ENCODE data around the gene GRID1.

Gene GRID1

DNA sequence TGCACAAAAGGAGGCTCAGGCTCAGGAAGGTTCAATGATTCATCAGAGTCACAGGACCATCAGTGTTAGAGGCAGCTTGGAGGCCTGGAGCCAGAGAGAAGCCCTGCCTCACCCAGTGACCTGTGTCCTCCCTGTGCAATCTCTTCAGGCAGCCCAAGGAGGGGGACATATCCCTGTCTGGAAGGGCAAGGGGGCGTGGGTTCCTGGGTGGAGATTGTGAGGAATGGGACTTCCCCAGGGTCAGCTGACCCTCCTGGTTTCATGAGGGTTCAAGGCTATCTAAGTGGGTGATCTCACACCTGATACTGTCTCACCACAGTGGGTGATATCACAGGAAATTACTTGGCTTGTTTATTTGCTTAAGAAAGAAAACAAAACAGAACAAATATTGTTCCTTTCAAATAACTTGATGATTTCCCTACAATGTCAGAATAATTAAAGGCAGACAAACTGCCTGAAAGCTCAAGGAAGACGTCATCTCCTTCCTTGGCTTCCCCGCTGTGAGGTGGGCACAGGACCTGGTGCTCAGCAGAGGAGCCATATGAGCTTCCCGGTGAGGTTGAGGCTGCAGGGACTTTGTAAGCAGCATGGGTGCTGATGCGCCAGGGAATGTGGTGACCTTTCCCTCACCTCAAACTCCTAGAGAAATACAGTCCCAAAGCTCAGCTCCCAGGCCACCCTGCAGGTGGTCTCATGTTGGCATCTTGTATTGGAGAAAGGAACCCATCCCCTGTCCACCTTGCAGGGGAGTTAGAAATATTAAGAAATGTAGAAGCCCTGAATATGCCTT lies 763.2 kb downstream of the GRID1 start:
- no peak for DNase-seq (ENCODE audit: low read depth, low spot score)

DNA sequence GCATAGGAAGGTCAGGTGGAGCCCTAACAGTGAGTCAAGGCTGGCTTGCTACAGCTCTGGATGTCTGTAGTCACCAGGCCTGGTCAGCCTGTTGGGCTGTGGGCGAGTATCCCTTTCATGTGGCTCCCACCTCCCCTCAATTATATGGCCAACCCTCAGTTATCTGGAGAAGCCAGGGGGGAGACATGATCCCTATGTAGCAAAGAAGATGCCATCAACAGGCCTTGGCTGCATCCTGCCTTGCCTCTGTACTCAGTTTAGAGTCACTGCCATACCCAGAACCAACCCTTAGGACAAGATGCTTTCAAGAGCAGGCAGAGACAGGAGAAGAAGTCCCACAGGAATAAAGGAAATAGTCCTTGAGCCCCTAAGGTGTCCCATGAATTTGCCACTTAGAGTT lies 763.9 kb downstream of the GRID1 start:
- no peak for DNase-seq (ENCODE audit: low read depth, low spot score)

DNA sequence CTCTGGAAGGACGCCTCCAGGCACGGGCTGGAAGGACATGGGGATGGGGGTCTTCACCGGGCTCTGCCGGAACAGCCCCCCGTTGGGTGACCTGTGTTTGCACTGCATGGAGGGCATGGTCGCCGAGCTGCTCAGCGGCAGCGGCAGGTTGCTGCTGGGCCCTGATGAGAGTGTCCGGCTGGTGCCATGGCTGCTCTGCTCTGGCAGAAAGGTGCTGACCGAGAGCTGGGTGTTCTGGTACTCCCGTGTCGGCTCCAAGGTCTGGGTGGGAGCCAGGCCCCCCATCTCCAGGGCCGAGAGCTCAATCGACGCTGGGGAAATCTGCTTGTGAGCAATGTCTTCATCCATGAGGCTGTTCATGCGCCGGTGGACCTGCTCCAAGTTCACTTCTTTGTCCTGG lies 764.3 kb downstream of the GRID1 start:
- no peak for DNase-seq (ENCODE audit: low read depth, low spot score)

DNA sequence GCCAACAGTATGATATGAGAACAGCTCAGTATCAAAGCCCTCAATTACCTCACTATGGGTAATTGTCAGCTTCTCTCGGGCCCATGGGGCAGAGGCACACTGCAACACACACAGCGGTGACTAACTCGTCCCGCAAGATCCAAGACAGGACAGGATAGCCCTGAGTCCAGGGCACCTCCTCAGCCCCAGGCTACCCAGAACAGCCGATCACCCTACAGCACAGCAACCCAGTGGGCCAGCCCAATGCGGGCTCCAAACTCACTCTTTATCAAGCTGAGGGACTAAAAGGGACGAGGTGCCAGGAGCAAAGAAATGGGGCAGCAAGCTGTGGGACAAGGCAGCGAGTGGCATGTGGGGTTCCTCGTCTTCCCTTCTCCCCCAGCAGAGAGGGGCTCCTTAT lies 765.1 kb downstream of the GRID1 start:
- no peak for DNase-seq (ENCODE audit: low read depth, low spot score)

DNA sequence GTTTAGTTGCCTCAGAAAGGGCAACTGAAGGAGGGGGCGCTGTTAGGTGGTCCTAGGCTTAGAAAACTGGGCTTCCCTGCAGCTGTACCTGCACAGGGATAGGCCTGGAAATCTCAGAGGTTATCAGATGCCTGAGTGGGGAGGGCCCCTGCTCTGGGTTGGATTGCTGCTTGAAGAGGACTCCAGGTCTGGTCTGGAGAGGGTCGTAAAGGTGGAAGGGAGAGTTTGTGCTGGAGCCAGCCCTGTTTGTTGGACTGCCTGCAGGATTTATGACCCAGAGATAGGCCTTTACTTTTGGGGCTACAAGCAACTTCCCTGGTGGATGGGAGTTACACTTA lies 765.9 kb downstream of the GRID1 start:
- no peak for DNase-seq (ENCODE audit: low read depth, low spot score)

DNA sequence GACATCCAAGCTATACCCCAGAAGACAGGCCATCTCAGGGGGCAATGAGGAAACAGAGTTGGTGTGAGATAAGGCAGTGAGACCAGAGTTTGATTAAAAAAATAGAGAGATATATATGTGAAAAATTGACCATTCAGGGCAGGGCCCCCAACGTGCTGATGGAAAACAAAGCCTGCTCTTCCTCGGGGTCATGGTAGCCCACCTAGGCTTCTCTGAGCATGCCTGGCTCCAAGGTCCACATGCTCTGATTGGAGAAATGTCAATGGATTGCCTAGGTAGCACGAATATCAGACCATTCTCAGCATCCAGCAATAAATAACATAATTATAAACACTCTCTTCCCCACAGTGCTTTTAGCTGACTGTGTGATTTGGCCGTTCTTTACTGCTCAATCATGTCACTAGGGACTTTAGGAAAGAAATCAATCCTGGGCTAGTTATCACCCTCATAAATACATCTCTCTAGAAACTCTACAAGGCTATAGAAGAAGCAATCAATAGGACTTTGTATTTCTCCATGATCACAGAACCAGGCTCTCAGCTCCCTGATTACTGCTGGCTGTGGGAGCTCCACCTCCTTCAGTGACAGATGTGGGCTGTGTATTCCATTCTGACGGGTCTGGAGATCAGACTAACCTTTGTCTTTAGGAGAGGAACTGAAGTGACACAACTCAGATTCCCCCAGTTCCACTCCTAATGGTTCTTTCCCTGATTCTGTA lies 766.4 kb downstream of the GRID1 start:
- DNase-seq (ENCODE audit: low read depth, low spot score), result no peak

DNA sequence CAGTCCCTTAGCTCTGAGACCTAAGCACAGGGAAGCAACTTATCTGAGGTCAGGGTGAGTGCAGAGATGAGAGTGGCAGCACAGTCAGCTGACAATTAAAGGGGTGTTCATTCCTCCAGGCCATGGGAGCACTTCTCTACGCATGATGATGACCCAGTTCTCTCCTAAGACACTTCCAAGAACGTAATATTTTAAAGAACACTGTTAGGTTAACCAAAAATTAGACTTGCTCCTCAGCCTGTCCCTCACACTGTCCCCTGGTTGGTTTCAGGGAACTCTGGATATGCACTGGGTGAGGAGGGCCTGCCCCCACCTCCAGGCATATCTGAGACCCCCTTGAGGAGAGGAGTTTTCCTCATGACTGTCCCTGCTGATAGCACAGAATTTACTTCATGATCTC lies 767.5 kb downstream of the GRID1 start:
- DNase-seq (ENCODE audit: low read depth, low spot score), result no peak

DNA sequence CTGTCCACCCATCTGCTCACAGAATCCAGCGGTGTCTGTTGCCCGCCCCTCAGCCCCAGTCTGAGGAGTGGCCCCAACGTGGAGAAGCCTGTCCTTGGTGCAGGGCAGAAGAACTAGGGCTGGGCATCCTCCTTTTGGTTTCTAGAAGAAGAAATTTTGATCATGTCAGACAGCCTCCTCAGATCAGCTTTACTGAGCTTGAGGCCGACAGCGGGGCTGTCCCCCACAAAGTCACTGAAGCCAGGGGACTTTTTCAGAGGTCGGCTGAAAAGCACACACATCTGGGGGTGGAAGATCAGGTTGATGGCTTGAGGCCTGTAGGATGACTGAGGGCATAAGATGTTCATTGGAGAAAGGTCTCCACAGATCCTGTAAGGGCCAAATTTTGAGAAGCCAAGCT lies 767.9 kb downstream of the GRID1 start:
- no peak for DNase-seq (ENCODE audit: low read depth, low spot score)

DNA sequence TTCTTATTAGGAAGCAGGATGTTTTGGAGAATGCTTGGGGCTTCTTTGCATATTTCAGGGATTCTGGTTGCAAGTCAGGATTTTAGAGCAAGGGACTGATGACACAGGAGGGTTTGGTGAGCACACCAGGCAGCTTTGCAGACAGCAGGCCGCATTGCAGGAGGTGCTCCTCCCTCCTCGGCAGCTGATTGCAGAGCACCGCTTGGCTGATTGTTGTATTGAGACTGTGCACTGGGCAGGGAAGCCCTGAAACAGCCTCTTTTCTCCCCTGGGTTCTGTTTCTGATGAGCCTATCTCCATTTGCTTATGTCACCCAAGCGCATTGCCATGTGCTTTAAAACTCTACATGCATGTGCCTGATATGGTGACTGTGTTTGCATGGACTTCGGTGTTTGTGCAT lies 769.6 kb downstream of the GRID1 start:
- DNase-seq (ENCODE audit: low read depth, low spot score), result no peak

DNA sequence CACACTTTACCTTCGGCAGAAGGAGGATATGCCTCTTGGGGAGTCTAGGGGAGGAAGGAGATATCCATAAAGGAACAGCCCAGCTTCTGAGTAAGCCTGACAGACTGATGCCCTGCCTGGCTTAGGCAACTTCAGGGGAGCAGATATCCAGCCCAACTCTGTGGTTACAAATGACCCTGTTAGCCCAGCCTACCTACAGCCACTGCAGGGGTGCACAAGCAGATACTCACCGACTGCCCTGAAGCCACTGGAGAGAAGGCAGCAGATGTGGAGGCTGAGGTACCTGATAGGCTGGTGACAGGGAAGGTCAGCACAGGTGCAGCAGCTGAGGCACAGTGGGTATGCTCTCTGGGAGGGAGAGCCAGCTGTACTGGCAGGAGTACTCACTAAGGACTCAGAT lies 770.2 kb downstream of the GRID1 start:
- DNase-seq (ENCODE audit: low read depth, low spot score), result no peak

DNA sequence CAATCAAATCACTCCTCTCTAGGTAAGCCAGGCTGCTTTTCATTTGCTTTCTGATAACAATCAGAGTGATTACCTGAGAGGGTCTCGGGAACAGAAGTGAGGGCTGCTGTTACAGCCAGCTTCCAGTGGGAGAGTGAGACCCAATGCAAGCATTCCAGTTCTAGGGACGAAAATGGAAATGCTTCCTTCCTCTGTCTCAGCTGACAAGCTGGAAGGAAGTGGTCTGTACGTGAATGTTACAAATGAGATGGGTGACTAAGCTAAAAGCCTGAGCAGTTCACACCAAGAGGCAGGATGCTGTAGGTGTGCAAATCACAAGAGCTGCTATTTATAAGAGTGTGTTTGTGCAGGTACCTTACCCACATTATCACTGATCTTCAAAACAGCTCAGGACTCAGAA lies 772.4 kb downstream of the GRID1 start:
- no peak for DNase-seq (ENCODE audit: low read depth, low spot score)

DNA sequence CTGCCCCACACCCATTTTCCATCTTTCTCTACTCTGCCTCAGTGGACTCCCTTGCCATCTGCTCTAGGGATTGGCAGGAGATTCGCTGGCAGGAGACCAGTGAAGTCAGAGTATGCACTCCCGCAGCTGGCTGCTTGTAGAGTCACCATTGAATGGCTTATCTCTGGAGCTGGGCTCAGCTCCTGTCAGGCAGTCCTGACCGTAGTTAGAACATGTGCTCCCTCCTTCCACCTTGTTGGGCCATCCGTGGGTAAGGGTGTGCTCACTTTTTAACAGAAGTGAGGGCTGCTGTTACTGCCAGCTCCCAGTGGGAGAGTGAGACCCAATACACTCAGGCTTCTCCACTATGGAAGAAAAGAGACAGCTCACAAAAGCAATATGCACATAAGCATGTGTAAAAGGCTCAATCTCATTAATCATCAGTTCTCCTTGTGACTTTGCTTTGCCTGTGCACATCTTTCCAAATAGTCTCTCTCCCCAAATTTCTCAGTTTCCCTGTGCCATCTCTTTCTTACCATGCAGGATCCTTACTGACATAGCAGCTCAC lies 773.3 kb downstream of the GRID1 start:
- no peak for DNase-seq (ENCODE audit: low read depth, low spot score)

DNA sequence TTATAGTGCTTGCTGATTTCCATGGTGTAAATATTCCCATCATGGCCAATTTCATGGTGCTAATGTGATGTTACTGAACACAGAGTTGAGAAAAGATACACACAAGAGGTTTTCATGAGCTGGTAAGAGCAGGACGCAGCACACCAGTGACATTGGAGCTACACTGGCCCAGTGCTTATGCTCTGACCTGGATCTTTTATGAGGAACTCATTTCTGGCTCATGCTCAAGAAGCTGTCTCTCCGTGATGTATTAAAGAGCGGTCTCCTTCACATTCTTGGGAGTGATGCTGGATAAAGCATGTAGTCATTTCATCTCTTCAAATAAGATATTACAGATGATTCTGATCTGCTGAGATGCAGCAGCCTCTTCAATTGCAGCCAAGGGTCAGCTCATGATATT lies 785.2 kb downstream of the GRID1 start:
- no peak for DNase-seq (ENCODE audit: low read depth, low spot score)

DNA sequence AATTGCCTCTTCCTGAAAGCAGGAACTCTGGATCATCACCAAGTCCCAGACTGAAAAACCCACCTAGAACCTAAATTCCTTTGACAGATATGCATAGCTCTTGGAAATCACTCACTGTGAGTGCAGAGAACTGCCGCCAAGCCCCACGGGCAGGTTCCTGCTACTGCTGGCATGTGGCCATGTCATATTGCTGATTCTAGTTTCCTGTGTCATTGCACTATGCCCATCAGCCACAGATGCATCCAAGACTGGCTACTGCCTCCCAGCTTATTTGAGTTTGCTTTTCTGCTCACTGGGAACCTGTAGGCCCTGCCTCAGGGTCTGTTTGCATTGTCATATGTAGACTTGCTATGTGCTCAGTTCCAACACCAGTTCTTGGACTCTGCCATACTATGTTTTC lies 786.0 kb downstream of the GRID1 start:
- no peak for DNase-seq (ENCODE audit: low read depth, low spot score)

DNA sequence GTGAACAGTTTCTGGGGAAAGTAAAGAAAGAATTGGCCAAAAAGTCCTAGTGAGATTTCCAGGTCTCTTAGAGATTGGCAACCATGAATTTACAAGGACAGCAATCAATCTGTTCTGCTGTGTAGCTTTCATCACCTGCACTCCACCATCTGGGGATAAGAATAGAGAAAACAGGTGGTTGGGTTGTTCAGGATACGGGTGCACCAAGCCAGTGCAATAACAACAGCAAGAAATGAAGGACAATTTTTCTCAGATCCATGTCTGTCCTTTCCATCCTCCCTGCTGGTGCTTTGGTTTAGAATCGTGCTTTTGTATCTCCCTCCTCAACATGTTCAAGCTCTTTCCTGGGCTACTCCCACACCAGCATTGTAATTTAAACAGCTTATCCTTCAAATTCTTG lies 787.7 kb downstream of the GRID1 start:
- no peak for DNase-seq (ENCODE audit: low read depth, low spot score)

DNA sequence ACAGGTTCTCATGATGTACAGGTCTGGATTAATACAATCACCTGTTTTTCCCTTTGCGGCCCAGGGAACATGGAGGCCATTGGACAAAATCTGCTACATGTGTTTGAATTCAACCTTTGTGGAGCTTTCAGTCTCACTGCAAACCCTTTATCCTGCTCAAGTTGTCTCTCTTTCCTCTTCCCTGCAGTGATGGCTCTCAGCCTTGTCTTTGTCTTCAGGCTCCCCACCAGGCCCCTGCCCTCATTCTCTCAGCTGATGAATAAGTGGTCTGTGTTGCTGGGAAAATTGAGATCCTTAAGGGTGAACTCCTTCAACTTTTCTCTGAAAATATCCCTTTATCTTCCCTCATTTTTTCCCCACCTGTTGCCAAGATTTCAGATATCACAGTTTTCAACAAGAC lies 791.2 kb downstream of the GRID1 start:
- no peak for DNase-seq (ENCODE audit: low read depth, low spot score)

DNA sequence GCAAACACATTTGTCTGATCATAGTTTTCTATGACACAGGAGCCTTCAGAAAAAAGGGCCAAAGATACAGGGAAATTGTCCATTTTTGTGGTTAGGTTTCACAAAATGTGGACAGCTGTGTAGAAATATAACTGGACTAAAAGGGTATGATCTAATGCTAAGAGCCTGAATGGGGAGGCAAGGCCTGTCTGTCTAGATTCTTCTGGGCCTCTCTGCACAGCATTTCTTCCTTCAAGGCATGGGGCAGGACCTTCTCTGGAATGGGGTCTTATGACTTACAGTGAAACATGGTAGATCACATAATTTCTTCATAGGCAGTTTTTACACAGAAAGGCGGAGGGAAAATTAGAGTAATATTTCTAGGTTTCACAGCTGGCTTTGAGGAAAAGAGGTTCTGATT lies 795.7 kb downstream of the GRID1 start:
- DNase-seq (ENCODE audit: low read depth, low spot score), result no peak

DNA sequence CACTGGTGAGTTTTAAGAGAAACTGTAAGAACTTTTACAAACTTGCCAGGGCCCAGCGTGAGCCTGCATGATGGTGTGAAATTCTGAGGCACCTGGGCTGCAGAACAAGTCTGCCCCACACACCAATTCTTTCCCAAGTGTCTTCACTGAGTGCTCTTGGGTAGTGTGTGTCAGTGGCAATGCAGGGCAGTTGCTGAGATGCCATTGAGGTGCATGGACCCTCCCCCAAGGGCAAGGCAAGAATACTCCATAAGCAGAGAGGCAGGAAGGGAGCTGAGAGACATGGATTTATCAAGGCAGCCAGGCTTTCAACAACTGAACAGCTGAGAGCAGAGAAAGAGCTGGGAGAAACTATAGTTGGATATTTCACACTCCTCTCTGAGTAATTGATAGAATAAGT lies 801.2 kb downstream of the GRID1 start:
- no peak for DNase-seq (ENCODE audit: low read depth, low spot score)

DNA sequence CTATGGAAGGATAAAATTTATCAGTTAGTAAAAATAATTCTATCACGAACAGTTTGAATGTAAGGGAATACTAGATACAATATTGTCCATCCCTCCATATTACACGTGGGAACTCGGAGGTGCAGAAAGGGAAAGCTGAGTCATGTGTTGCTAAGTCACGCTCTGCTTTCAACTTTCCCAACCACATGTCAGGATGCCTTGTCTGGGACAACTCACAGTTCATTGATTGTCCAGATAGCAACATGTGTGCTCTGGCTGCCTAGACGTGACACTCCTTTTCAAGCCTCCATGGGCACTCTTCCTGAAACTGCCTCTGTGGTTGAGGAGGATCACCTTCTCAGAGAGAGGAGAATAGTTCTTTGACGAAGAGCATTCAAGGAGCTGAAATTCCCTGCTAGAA lies 808.1 kb downstream of the GRID1 start:
- DNase-seq (ENCODE audit: low read depth, low spot score), result no peak

DNA sequence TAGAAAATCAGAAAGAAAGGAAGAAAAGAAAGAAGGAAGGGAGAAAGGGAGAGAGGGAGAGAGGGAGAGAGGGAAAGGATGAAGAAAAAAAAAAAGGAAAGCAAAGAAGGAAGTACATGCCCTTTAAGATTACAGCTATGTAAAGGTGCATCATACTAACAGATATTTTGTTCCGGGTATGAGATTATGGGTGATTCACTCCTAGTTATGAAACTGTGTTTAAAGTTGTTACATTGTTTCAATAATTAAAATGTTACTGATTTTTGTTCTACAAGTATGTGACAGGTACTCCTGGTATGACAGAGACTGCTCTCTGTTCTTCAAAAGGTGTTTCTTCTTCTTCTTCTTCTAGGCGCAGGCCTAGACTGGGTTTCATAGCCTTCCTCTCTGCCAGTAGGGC lies 808.9 kb downstream of the GRID1 start:
- DNase-seq (ENCODE audit: low read depth, low spot score), result no peak

DNA sequence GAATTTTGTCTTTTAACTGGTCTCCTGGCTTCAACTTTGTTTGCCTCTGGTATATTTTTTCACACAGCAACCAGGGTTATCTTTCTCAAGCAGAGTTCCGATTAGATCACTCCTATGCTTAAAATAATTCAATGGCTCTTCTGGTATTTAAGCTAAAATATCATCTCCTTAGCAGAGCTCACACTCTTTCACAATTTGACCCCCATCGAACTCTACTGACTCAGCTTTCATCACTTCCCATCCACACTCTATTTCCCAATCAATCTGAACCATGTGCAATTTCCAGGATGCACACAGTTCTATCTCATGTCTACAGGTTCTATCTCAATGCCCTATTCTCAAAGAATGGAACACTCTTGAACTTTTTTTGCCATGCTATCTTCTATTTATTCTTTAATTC lies 809.5 kb downstream of the GRID1 start:
- DNase-seq (ENCODE audit: low read depth, low spot score), result no peak

All from brain pericyte (primary cell).